ENCODE results near the gene ANKRD13D.

The ANKRD13D gene

DNA sequence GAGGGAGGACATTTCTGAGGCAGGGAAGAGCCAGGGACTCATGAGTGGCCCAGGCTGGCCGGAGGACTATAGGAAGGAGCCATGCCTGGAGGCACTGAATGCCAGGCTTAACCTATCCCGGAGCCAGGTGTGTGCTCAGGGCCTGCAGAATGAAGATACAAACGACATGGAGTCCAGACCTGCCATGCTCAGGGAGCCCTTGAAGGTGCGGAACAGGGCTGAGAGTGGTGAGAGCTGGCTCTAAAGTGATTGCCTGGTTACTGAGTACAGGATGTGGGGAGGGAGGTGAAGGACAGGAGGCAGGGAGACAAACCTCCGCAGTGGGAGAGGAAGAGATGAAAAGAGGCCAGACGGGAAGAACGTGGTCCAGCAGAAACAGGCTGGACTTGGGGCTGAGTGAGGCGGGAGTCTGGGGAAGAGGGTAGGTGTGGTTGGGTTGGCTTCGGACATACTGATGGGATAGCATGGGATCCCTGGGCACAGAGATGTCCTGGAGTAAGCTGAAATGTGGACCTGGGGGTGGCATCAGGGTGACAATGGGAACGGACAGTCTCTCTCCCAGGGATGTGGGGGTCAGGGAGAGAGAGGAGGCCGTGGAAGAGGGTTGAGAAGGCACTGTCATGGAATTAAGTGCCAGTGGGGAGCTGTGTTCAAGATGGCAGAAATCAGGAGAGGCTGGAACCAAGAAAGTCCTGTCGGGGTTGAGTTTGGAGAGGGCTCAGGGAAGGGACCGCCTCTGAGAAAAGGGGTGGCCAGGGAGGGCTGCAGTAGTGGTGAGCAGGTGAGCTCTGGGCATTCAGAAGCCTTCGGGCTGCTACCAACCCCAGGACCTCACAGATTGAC lies 1.5 kb upstream of the ANKRD13D start:
- DNase-seq = no peak

DNA sequence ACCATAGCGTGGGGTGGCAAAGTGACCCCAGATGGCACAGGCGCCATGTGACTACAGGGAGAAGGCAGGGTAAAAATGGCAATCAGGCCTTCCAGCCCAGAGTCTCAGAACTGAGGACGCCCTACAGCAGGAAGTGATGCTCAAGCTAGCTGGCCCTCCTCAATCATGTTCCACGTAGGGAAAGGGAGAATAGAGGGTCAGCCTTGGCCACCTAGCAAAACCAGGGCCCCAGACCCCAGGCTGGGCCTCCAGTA lies 978 bp upstream of the ANKRD13D start:
- no peak for DNase-seq

DNA sequence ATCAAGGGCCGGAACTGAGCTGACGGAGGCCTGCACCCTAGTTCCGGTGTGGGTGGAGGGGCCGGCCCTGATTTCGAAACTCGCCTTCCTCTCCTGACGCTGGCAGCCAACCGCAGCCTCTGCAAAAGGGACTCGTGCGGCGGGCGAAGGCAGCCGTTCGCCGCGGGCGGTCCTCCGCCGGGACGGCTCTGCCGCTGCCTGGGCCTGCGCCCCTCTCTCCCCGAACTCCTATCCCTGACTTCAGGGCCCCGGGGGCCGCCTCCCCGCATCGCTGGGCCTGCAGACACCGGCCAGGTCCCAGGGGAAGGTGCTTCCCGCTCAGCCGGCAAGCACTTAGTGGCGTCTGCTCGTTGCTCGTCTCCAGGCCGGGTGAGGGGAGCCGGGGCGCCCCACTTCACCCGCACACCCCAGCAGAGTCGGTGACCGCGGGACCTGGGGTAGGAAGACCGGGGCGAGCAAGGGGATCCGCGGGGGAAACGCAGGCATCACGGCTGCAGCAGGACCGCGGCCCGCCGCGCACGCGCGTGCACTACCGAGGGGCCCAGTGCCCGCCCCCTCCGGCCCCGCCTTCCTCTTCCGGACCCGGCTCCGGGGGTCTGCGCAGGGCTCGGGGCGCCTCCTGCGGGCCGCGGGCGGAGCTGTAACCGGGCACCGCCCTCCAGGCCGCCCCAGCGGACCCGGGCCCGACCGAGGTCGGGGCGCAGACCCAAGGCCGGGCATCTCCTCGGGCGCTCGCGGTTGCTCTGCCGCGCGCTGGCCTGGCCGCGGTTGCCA lies 464 bp upstream of the ANKRD13D start:
- DNase-seq = peak; percentile 86 to 94 (median 92)

DNA sequence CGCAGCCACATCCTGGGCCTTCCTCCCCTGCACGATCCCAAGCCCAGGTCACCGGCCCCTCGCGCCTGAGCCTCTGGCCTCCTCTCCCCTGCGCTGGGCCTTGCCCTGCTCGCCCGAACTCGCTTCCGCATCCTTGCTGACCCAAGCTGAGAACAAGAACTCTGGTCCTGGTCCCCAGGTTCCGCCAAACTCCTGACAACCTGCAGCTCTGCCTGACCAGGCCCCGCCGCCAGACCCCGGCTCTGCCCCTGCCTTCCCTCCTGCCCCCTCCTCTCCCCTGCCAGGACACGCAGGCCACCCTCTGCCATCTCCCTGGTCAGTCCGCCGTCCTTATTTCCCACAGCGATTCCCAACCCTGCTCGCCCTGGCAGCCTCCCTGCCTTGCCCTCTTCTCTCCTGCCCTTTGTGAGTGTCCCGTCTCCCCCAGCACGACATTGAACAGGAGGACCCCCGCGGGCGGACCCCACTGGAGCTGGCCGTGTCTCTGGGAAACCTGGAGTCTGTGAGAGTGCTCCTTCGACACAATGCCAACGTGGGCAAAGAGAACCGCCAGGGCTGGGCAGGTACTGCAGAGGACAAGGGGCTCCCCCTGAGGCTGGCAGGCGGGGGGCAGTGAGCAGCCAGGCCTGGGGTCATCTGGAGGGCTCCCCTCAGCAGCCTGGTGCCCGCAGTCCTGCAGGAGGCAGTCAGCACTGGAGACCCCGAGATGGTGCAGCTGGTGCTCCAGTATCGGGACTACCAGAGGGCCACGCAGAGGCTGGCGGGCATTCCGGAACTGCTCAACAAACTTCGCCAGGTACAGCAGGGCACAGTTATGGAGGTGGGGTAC lies 762 bp downstream of the ANKRD13D start:
- no peak for DNase-seq

DNA sequence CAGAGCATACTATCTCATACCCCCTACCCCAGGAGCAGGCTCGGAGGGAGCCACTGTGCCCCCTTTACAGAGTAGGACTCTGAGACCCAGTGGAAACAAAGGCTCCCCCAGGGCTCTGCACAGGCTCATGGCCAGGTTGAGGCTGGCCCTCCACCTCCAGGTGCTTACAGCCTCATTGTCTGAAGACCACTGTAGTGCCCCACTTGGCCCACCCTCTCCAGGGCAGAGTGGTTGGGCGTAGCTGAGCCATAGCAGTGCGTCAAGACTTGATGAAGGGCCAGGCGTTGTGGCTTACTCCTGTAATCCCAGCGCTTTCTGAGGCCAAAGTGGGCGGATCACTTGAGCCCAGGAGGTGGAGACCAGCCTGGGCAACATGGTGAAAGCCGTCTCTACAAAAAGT lies 1.7 kb downstream of the ANKRD13D start:
- no peak for DNase-seq

DNA sequence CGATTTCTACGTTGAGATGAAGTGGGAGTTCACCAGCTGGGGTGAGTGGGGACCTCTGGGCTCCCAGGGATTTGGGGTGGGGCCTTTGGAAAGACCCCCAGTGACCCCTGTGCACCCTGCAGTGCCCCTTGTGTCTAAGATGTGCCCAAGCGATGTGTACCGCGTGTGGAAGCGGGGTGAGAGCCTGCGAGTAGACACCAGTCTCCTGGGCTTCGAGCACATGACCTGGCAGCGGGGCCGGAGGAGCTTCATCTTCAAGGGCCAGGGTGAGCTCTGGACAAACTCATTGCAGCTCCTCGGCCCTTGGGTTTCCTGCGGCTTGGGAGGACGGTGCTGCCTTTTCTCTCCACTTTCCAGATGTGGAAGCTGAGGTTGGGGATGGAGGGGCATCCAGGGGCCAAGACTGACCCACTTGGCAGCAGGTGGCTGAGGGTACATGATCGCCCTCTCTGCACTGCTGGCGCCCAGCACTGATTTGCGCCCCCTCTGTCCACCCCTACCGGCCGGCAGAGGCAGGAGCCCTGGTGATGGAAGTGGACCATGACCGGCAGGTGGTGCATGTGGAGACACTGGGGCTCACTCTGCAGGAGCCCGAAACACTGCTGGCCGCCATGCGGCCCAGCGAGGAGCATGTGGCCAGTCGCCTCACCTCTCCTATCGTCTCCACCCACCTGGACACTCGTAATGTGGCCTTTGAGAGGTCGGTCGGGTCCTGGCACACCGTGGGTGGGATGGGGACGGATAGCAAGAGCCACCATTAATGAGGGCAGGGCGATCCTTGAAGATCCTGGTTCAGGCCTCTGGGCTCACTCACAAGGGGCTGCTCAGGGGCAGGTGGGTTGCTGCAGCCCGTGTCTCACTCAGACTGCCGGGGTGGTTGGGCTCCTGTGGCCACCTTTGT lies 2.6 kb downstream of the ANKRD13D start:
- no peak for DNase-seq

DNA sequence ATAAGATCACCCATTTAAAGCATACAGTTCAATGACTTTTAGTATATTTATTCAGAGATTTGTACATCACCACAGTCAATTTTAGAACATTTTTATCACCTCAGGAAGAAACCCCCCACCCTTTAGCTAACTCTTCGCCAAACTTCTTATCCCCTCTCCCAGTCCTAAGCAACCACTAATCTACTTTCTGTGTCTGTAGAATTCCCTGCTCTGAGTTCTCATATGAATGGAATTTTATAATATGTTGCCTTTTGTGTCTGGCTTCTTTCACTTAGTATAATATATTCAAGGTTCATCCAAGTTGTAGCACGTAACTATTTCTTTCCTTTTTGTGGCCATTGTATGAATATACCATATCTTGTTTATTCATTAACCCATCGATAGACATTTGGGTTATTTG lies 3.6 kb downstream of the ANKRD13D start:
- DNase-seq = no peak

DNA sequence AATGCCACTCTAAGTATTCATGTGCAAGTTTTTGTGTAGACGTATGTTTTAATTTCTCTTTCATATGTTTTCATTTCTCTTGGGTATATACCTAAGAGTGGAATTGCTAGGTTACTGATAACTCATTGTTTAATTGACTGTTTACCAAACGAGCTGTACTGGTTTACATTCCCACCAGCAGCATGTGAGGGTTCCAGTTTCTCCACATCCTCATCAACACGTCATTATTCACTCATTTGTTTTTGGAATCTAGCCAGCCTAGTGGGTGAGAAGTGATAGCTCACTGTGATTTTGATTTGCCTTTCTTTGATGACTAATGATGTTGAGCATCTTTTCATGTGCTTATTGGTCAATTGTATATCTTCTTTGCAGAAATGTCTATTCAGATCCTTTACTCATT lies 4.0 kb downstream of the ANKRD13D start:
- peak in 1 of 3 experiments; percentile 23 for DNase-seq

DNA sequence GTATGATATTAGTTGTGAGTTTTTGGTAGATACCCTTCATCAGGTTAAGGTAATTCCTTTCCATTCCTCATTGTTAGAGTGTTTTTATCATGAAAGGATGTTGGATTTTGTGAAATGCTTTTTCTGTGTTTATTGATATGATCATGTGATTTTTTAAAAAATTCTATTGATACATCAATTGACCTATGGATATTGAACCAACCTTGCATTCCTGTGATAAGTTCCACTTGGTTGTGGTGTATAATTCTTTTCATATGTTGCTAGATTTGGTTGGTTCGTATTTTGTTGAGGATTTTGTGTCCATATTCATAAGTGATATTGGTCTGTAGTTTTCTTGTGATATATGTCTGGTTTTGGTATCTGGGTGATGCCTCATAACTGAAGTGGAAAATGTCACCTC lies 6.7 kb downstream of the ANKRD13D start:
- DNase-seq = peak in 2 of 3 experiments; percentile 20 to 41

DNA sequence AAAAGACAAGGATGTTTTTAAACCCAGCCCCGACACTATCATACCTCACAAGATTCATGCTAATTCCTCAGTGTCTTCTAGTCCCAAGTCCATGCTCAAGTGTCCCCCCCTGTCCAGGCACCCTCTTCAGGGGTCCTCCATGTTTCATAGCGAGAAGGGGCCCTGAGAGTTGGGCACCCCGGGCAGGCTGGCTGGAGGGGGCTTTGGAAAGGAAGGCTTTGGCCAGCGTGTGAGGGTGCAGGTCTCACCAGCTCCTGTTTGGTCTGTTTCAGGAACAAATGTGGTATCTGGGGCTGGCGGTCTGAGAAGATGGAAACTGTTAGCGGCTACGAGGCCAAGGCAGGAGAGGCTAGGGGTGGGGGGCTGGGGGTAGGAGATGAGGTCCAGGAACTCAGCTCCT lies 9.7 kb downstream of the ANKRD13D start:
- no peak for DNase-seq

DNA sequence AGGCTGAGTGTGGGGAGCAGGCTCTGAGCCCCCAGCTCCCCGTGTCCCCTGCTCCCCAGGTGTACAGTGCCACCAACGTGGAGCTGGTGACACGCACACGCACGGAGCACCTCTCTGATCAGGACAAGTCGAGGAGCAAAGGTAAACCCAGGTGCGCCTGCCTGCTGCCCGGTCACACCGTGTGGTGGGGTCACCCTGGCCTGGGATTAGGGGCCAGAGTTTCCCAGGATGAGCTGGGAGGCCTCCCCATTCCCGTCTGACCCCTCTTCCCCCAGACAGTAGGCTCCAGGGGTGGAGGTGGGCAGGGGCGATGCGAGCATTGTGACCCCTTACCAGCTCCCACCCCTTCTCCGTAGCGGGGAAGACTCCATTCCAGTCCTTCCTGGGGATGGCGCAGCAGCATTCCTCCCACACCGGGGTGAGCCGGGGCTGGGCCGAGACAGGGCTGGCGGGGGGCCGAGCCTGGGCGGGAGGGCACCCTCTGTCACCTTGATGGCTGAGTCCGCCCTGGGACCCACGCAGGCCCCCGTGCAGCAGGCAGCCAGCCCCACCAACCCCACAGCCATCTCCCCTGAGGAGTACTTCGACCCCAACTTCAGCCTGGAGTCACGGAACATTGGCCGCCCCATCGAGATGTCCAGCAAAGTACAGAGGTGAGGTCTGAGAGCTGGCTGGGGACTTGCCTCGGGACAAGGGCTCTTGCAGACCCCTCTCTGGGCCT lies 10.5 kb downstream of the ANKRD13D start:
- DNase-seq = no peak

DNA sequence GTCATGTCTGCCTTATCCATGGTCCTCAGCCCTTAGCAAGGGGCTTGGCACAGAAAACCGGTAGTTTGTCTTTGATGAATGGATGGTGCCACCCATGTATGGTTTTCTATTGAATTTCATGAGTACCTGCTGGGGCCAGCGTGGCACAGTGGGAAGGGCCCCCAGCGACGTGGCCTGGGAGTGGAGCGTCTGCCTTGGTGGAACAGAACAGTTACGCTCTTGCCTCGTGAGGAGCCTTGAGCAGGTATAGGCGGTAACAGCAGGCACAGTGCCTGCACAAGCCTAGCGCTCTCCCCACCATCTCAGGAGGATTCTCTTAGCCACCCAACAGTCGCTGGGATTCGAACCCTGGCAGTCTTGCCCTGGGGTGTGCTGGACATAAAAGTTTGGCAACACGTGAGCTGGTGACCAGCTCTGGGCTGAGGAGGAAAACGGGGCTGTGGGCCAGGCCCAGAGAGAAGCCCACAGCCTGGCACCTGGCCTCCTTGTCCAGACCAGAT lies 11.2 kb downstream of the ANKRD13D start:
- DNase-seq = no peak

DNA sequence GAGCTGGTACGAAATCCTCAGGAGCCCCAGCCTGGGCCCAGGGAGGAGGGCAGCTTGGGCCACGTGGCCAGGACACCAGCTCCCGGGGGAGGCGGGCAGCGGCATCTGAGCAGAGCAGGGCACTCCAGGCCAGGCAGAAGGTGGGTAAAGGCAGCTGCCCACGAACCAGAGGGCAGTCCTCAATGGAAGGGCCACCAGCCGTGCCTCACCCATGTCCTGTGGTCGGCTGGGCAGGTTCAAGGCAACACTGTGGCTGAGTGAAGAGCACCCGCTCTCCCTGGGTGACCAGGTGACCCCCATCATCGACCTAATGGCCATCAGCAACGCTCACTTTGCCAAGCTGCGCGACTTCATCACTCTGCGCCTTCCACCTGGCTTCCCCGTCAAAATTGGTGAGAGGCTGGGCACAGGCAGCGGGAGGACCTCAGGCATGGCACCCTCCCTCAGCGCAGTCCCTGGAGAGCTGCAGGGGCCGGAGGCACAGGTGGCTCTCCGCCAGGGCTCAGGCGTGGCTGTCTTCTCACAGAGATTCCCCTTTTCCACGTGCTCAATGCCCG lies 11.7 kb downstream of the ANKRD13D start:
- DNase-seq = no peak

DNA sequence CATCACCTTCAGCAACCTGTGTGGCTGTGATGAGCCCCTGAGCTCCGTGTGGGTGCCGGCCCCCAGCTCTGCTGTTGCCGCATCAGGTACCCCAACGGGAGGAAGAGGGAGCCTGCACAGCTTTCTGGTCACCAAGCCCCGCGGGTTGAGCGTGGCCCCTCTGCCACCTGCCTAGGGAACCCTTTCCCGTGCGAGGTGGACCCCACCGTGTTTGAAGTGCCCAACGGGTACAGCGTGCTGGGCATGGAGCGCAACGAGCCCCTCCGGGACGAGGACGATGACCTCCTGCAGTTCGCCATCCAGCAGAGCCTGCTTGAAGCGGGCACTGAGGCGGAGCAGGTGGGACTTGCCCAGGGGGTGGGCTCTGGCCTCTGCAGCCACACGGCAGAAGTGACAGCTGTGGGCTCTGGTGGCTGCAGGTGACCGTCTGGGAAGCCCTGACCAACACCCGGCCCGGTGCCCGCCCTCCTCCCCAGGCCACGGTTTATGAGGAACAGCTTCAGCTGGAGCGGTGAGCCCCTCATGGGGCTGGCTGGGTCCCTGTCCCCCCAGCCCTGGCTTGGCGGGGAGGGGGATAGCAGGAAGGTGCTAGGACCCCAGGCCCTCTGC lies 12.3 kb downstream of the ANKRD13D start:
- no peak for DNase-seq

DNA sequence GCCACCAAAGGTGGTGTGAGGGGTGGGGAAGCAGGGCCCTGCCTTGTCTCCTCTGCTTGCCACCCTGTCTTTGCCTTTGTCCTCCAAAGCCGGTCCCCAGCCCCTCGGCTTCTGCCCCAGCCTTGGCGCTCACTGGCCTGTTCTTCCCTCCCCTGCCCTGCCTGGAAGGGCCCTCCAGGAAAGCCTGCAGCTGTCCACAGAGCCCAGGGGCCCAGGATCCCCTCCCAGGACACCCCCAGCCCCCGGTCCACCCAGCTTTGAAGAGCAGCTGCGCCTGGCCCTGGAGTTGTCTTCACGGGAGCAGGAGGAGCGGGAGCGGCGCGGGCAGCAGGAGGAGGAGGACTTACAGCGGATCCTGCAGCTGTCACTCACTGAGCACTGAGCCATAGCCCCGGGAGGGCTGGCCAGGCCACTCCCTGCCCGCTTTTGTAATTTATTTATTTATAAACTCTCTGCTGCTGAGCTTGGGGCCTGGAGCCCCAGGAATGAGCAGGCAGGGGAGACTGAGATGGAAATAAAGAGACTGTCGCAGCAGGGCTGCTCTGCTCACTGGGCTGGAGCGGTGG lies 12.9 kb downstream of the ANKRD13D start:
- peak; percentile 33 to 58 (median 48) for DNase-seq

DNA sequence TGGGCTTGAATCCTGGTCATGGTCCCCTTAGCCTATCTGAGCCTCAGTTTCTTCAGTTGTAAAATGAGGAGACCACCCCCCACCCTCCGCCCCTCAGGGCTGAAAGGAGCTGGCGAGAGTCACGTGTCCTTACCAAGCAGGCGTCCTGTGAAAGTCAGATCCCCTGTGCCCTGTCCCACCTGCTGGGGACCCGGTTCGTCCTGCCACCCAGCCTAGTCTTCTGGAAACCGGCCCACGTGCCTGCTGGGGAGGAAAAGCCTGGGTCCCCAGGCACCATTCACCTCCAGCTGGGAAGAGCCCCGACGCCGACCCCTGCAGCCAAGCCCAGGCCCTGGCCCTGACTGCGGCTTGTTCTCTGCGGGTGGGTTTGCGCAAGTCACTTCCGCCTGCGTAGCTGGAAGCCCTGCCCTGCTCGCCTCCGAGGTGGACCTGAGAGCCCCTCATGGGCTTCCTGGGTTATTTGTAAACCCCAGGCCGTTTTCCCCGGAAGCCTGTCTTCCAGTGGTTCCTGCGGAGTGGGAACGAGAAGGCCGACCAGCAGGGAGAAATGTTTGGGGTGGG lies 13.5 kb downstream of the ANKRD13D start:
- peak in 2 of 3 experiments; percentile 79 to 81 for DNase-seq

DNA sequence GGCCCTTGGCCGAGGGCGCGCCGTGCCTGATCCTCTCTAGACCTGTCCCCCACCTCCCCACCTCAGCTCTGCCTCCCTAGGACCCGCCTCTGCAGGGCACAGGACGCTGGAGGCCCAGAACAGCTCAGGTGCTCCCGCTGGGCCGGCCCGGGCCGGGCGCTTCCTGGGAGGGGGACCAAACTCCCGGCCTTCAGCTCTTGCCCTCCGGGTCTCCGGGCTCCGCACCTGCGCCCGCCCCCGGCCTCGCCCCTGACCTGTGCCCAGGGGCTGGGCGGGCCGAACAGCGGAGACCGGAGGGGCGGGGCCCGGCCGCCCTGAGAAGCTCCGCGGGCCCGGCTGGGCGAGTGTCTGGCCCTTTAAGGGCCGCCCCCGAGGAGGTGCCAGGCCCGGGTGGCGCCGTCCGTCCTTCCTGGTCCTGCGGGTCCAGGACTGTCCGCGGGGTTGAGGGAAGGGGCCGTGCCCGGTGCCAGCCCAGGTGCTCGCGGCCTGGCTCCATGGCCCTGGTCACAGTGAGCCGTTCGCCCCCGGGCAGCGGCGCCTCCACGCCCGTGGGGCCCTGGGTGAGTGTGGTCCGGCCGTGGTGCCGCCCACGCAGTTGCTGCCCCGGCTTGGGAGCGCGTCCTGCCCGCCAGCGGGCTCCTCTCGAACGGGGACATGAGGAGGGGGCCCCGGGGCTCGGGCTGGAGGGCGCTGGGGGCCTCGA lies 14.2 kb downstream of the ANKRD13D start, which contains the start of gene SSH3:
SSH3 (plus strand) TSS at position 399 of the 703 bp plus-strand sequence; CDS start at position 495, 96 bp downstream.
- peak; percentile 56 to 86 (median 85) for DNase-seq

DNA sequence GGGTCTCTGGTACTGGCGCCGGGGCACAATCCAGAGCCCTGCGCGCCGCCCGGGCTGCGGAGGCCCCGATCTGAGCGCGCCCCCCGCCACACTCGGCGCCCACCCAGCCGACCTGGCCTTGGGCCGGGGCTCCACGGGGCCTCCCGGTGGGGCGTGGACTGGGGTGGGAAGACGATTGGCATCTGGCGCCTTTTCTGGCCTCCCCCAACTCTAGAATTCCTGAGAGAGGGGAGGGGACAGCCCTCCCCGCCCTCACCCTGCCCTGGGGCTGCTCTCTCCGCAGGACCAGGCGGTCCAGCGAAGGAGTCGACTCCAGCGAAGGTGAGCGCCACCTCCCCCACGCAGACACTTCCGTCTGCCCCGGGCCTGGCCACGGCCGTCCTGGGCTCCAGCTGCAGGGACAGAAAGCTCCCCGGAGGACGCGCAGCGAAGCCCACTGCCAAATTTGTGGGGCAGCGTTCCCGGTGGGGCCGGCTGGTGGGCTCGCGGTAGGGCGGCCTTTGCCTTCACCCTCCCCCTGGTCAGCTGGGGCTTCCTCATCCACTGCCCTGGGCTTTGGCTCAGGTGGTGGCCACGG lies 14.8 kb downstream of the ANKRD13D start:
- peak in 1 of 3 experiments; percentile 62 for DNase-seq

Measured in NCI-H1417 (cell line).